H1 (cell line): ENCODE data around the gene PTX3. TPM values are rescaled to one million over a fixed set of nuclear protein-coding genes. Genes with fewer than 3 reads are reported as not detected.

Experiments
- CTCF ChIA-PET: fragments of 300-600 bp; sonication (Branson Sonifier 250); formaldehyde crosslinking; loops from one replicate; lab custom pipeline; 2021; ENCODE audit not compliant: partially characterized antibody; lab: Charles Lee
- POLR2A ChIA-PET: fragments of 300-600 bp; sonication (Branson Sonifier 250); formaldehyde crosslinking; loops from one replicate; lab custom pipeline; 2021; ENCODE audit warnings: inconsistent platforms; ENCODE audit not compliant: partially characterized antibody; lab: Charles Lee
- DNase-seq, 2 experiments: peaks; one replicate each; pipeline versions ENCODE4 v3.0.0 to v3.0.0-alpha.2; 2010 to 2022; ENCODE audit warnings: low spot score in 2 of 2, low read depth in 1 of 2, mixed read lengths in 1 of 2
- FAIRE-seq: peaks from 2 replicates; lab custom pipeline; 2011; peaks lifted over from hg19 to GRCh38; lab: Jason Lieb, UNC
- H2AFZ ChIP-seq: 2 replicates; pipeline ENCODE4 v1.8.1; 2012; ENCODE audit warnings: low read length, inconsistent platforms
- H2AK5ac ChIP-seq: 2 replicates; pipeline ENCODE4 v1.6.1; 2013; ENCODE audit warnings: low read depth, low read length
- H2BK120ac ChIP-seq: replicated peaks from 2 replicates; pipeline ENCODE3; 2013; ENCODE audit warnings: low read depth, low read length, inconsistent platforms
- H2BK12ac ChIP-seq: 2 replicates; pipeline ENCODE4 v1.6.1; 2013; ENCODE audit warnings: low read depth, low read length
- H2BK15ac ChIP-seq: 2 replicates; pipeline ENCODE4 v1.6.1; 2013; ENCODE audit warnings: low read length
- H2BK20ac ChIP-seq: 2 replicates; pipeline ENCODE4 v1.6.1; 2013; ENCODE audit warnings: low read length
- H2BK5ac ChIP-seq: 2 replicates; pipeline ENCODE4 v1.6.1; 2013; ENCODE audit warnings: low read depth, low read length
- H3K14ac ChIP-seq: 2 replicates; pipeline ENCODE4 v1.6.1; 2013; ENCODE audit warnings: inconsistent platforms; ENCODE audit not compliant: insufficient read length
- H3K18ac ChIP-seq: 2 replicates; pipeline ENCODE4 v1.6.1; 2013; ENCODE audit warnings: low read length; ENCODE audit errors: extremely low read depth
- H3K23ac ChIP-seq: 2 replicates; pipeline ENCODE4 v1.6.1; 2013; ENCODE audit warnings: inconsistent platforms; ENCODE audit not compliant: insufficient read length
- H3K23me2 ChIP-seq: 2 replicates; pipeline ENCODE4 v1.6.1; 2013; ENCODE audit warnings: low read depth, low read length
- H3K27ac ChIP-seq: 2 replicates; pipeline ENCODE4 v1.6.1; 2011; ENCODE audit warnings: low read depth, low read length, inconsistent platforms
- H3K27me3 ChIP-seq, 4 experiments: replicated peaks in 1 of 4; 1 replicate in 1 of 4; 2 replicates in 3 of 4; pipeline versions ENCODE4 v1.6.1 to v1.8.1; 2011 to 2013; ENCODE audit warnings: low read length in 3 of 4, mild to moderate bottlenecking in 3 of 4, inconsistent platforms in 2 of 4, mixed read lengths in 2 of 4, moderate library complexity in 1 of 4; ENCODE audit not compliant: control insufficient read depth in 3 of 4, insufficient read depth in 3 of 4; ENCODE audit errors: extremely low read depth in 1 of 4
- H3K36me3 ChIP-seq, 4 experiments: 2 replicates each; pipeline versions ENCODE4 v1.6.1 to v1.8.1; 2011 to 2013; ENCODE audit warnings: mild to moderate bottlenecking in 4 of 4, low read length in 3 of 4, moderate library complexity in 2 of 4, control low read depth in 1 of 4, inconsistent platforms in 1 of 4; ENCODE audit not compliant: insufficient read depth in 4 of 4, control insufficient read depth in 2 of 4
- H3K4ac ChIP-seq: replicated peaks from 2 replicates; pipeline ENCODE3; 2013; ENCODE audit warnings: low read length, low read depth, mixed read lengths, inconsistent platforms; ENCODE audit not compliant: insufficient read length
- H3K4me1 ChIP-seq, 4 experiments: replicated peaks in 1 of 4; 1 replicate in 1 of 4; 2 replicates in 3 of 4; pipeline versions ENCODE4 v1.6.1 to v1.8.1; 2011 to 2013; ENCODE audit warnings: low read length in 3 of 4, inconsistent platforms in 2 of 4, mixed read lengths in 1 of 4; ENCODE audit not compliant: insufficient read depth in 4 of 4, control insufficient read depth in 3 of 4
- H3K4me2 ChIP-seq, 2 experiments: 2 replicates each; pipeline versions ENCODE4 v1.6.1 to v1.8.1; 2011 to 2013; ENCODE audit warnings: low read depth in 2 of 2, low read length in 2 of 2, control low read depth in 1 of 2, inconsistent platforms in 1 of 2, mild to moderate bottlenecking in 1 of 2; ENCODE audit not compliant: insufficient read depth in 1 of 2
- H3K4me3 ChIP-seq, 4 experiments: fragments of 200-600, 300-600 bp in 1 of 4; sonication (generic), shearing (Covaris generic), sonication (Bioruptor Twin) in 1 of 4; 2 replicates each; pipeline versions ENCODE4 v1.5.1 to v1.8.1; 2011 to 2016; ENCODE audit warnings: low read length in 4 of 4, low read depth in 3 of 4, control low read depth in 2 of 4, inconsistent platforms in 2 of 4, mild to moderate bottlenecking in 2 of 4, mixed read lengths in 1 of 4, moderate library complexity in 1 of 4; ENCODE audit not compliant: insufficient read depth in 2 of 4; ENCODE audit errors: extremely low read depth in 1 of 4
- H3K56ac ChIP-seq: replicated peaks from 2 replicates; pipeline ENCODE3; 2013; ENCODE audit warnings: low read depth, mild to moderate bottlenecking, mixed read lengths, low read length, inconsistent platforms; ENCODE audit not compliant: insufficient read length
- H3K79me1 ChIP-seq: 2 replicates; pipeline ENCODE4 v1.6.1; 2013; ENCODE audit warnings: low read depth, low read length, control low read depth
- H3K79me2 ChIP-seq, 2 experiments: 2 replicates each; pipeline versions ENCODE4 v1.6.1 to v1.8.1; 2012 to 2013; ENCODE audit warnings: low read length in 2 of 2, mild to moderate bottlenecking in 2 of 2, inconsistent platforms in 1 of 2; ENCODE audit not compliant: insufficient read depth in 2 of 2, control insufficient read depth in 1 of 2
- H3K9ac ChIP-seq, 4 experiments: replicated peaks in 1 of 4; 1 replicate in 1 of 4; 2 replicates in 3 of 4; pipeline versions ENCODE4 v1.6.1 to v1.8.1; 2011 to 2013; ENCODE audit warnings: low read depth in 3 of 4, low read length in 3 of 4, control low read depth in 2 of 4, mild to moderate bottlenecking in 2 of 4, moderate library complexity in 2 of 4, inconsistent platforms in 1 of 4; ENCODE audit errors: extremely low read depth in 1 of 4
- H3K9me3 ChIP-seq, 2 experiments: 2 replicates each; pipeline versions ENCODE4 v1.6.1 to v1.8.1; 2012 to 2013; ENCODE audit warnings: mild to moderate bottlenecking in 2 of 2, moderate library complexity in 2 of 2, control low read depth in 1 of 2, inconsistent platforms in 1 of 2, low read depth in 1 of 2, low read length in 1 of 2, mixed read lengths in 1 of 2; ENCODE audit not compliant: insufficient read depth in 2 of 2
- H4K20me1 ChIP-seq, 2 experiments: replicated peaks in 1 of 2; 2 replicates each; pipeline versions ENCODE3 to v1.8.1; 2011 to 2013; ENCODE audit warnings: inconsistent platforms in 2 of 2, low read length in 2 of 2, mild to moderate bottlenecking in 1 of 2; ENCODE audit not compliant: insufficient read depth in 2 of 2, control insufficient read depth in 1 of 2
- H4K5ac ChIP-seq: 2 replicates; pipeline ENCODE4 v1.6.1; 2013; ENCODE audit warnings: low read length, low read depth, mixed read lengths, inconsistent platforms; ENCODE audit not compliant: insufficient read length
- H4K8ac ChIP-seq: 2 replicates; pipeline ENCODE4 v1.8.0; 2013; ENCODE audit warnings: mild to moderate bottlenecking, moderate library complexity, low read length, inconsistent platforms; ENCODE audit not compliant: insufficient read depth; ENCODE audit errors: extremely low read depth
- H4K91ac ChIP-seq: replicated peaks from 2 replicates; pipeline ENCODE3; 2013; ENCODE audit warnings: low read length, mixed read lengths, inconsistent platforms; ENCODE audit not compliant: insufficient read length
- CREB1 ChIP-seq: IDR thresholded peaks from 2 replicates; pipeline ENCODE4 v1.6.1; 2012; ENCODE audit warnings: inconsistent platforms
- HDAC2 ChIP-seq, 2 experiments: fragments of 300-600 bp in 1 of 2; sonication (generic) in 1 of 2; IDR thresholded peaks; 2 replicates each; pipeline ENCODE4 v1.6.1; 2011 to 2012; ENCODE audit warnings: low read depth in 2 of 2, low read length in 2 of 2, mild to moderate bottlenecking in 2 of 2, moderate library complexity in 2 of 2, borderline replicate concordance in 1 of 2, inconsistent platforms in 1 of 2
- HDAC6 ChIP-seq: IDR thresholded peaks from one replicate; pipeline ENCODE4 v1.7.1; 2012; ENCODE audit warnings: low read depth, mild to moderate bottlenecking, inconsistent platforms, low read length, moderate library complexity
- JUN ChIP-seq: IDR thresholded peaks from 2 replicates; pipeline ENCODE4 v1.6.1; 2011; ENCODE audit warnings: low read depth, mild to moderate bottlenecking, improper control_type of control experiment, low read length
- POLR2AphosphoS5 ChIP-seq: IDR thresholded peaks from 2 replicates; pipeline ENCODE4 v1.6.1; 2011; ENCODE audit warnings: low read depth, low read length
- YY1 ChIP-seq: IDR thresholded peaks from 2 replicates; pipeline ENCODE4 v1.6.1; 2011; ENCODE audit warnings: low read depth, mild to moderate bottlenecking, low read length
- WGBS, 2 experiments: shearing (Covaris generic) in 1 of 2; methylation state at CpG; one replicate each; pipeline versions ENCODE4 v1.1.6 to v1.1.7; 2013 to 2015; ENCODE audit warnings: low lambda C conversion rate in 2 of 2, mixed read lengths in 2 of 2, inconsistent platforms in 1 of 2, low coverage in 1 of 2, missing lambda C conversion rate in 1 of 2; ENCODE audit not compliant: insufficient replicate concordance in 2 of 2, insufficient coverage in 1 of 2, insufficient read length in 1 of 2; ENCODE audit errors: extremely low coverage in 1 of 2, missing lambda C conversion rate in 1 of 2; 5-methylcytosine and 5-hydroxymethylcytosine counted together
- polyA plus RNA-seq, 7 experiments: library from polyadenylated mRNA; depleted of rRNA in 3 of 7; stranded (reverse) in 5 of 7; unstranded in 2 of 7; fragments of >200 nt in 5 of 7; fragments of 200-250 nt in 2 of 7; gene quantifications; 1 replicate in 5 of 7; 2 replicates in 1 of 7; 4 replicates in 1 of 7; pipeline versions ENCODE4 v1.2.1 to v1.2.3, GENCODE V29; 2011 to 2013; ENCODE audit warnings: missing spikeins in 2 of 7, mixed read lengths in 2 of 7
- total RNA-seq: library from RNA; stranded (reverse); fragmentation: NEBNext Ultra II Directional; extraction: Animal tissue kit (Norgen Biotek cat#: 25700); gene quantifications from 2 replicates; pipeline ENCODE4 v1.2.1, GENCODE V29; 2021

The PTX3 gene
- total and polyA plus RNA-seq, 2 of the 8 experiments (the other 6 are each of a cell fraction or from before 2014, with no cell fraction given), result 1.2 to 1.7 TPM

DNA sequence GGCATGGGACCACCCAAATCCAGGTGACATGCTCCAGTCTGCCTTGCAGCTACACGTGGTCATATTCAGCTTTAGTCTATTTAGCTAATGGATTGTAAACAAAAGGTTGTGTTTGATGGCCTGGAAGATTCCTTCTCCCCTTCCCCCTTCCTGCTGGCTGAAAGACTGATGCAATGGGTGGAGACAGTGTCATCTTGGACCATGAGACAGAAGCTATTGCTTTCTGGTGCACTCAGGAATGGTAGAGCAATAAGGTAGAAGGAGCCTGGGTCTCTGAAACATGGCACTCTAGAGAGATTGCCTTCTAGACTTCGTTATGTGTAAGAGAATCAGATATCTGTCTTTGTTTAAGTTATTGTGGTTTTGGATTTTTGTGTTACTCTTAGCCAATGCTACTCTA, 25.7 kb upstream of the PTX3 start:
- Histone ChIP-seq H2BK5ac (0 out of 2 replicates have a peak overlapping the region, but pooled peaks have one; percentile 3), H3K23me2 (no peaks in the 10 kb centered on the region), H3K79me2 (no peaks in the 10 kb centered on the region), H4K91ac (no peak overlapping the region), H3K27ac (no peak overlapping the region), H3K18ac (no peak overlapping the region), H3K36me3 (no peaks in the 10 kb centered on the region), H2BK12ac (no peak overlapping the region), H2AK5ac (no peak overlapping the region), H3K56ac (no peak overlapping the region), H2BK120ac (no peak overlapping the region), H3K4ac (no peak overlapping the region), H3K9me3 (no peaks in the 10 kb centered on the region), H3K4me2 (no peak overlapping the region), H3K27me3 (no peaks in the 10 kb centered on the region), H3K4me1 (peaks cover 0 to 4% (median 0%) of the 10 kb centered on the region in 4 experiments; a peak in 1 of 7 replicates), H2AFZ (no peak overlapping the region), H3K14ac (no peak overlapping the region), H3K79me1 (no peaks in the 10 kb centered on the region), H4K8ac (no peak overlapping the region), H3K4me3 (no peak overlapping the region), H4K20me1 (no peaks in the 10 kb centered on the region), H3K23ac (no peak overlapping the region), H4K5ac (no peak overlapping the region), H2BK20ac (no peak overlapping the region), H2BK15ac (no peak overlapping the region), H3K9ac (no peak overlapping the region)
- DNase-seq, result no peak
- no peak for FAIRE-seq
- 78% methylated on average over 2 of the region's 2 CpGs; no CpG with 5 or more reads in 1 of the 2 experiments for WGBS, 2 experiments
- POLR2A ChIA-PET, result interaction anchor here (0.5 kb wide), 1 partner anchor 64 kb away, joined by 4 read pairs; no protein-coding TSS in a partner anchor
- CTCF ChIA-PET, result interaction anchor here (0.9 to 1.4 kb wide), 2 partner anchors 27 to 122 kb away, joined by 3 read pairs; no protein-coding TSS in a partner anchor
- TF ChIP-seq JUN (no peak), POLR2AphosphoS5 (no peak), CREB1 (no peak), YY1 (no peak), HDAC6 (no peak), HDAC2 (IDR thresholded peaks at IDR 0.05; ENCODE audit: borderline replicate concordance in 1 of 2, low read depth in 2 of 2, low read length in 2 of 2) (no peak)
